Neuron (in vitro differentiated cells): ENCODE data around the gene IP6K3.

Experiments
- H2AFZ ChIP-seq: one replicate; pipeline ENCODE4 v1.6.1; 2013; ENCODE audit warnings: low read depth, mild to moderate bottlenecking, inconsistent platforms, low read length, moderate library complexity
- H3K27me3 ChIP-seq: one replicate; pipeline ENCODE4 v1.6.1; 2013; ENCODE audit warnings: low read length; ENCODE audit not compliant: insufficient read depth
- H3K36me3 ChIP-seq: one replicate; pipeline ENCODE4 v1.6.1; 2013; ENCODE audit warnings: low read length; ENCODE audit not compliant: insufficient read depth
- H3K4me1 ChIP-seq: one replicate; pipeline ENCODE4 v1.6.1; 2013; ENCODE audit warnings: low read length; ENCODE audit not compliant: insufficient read depth
- H3K4me3 ChIP-seq: 2 replicates; pipeline ENCODE4 v1.5.1; 2013; ENCODE audit warnings: mild to moderate bottlenecking, low read length, moderate library complexity
- H3K9me3 ChIP-seq: one replicate; pipeline ENCODE4 v1.6.1; 2013; ENCODE audit warnings: low read length

Gene IP6K3

GRCh38 chr6:33716890-33717632 lies 29.6 kb downstream of the IP6K3 start:
- Histone ChIP-seq H3K36me3 (no peaks in the 10 kb centered on the region), H3K27me3 (peaks cover 12% of the 10 kb centered on the region), H2AFZ (no peak overlapping the region), H3K4me1 (peaks cover under 1% of the 10 kb centered on the region), H3K4me3 (no peak overlapping the region), H3K9me3 (no peaks in the 10 kb centered on the region)

- Histone ChIP-seq H3K27me3 (peaks cover 8% of the 10 kb centered on the region), H3K36me3 (no peaks in the 10 kb centered on the region), H2AFZ (no peak overlapping the region), H3K4me3 (no peak overlapping the region), H3K4me1 (peaks cover 3% of the 10 kb centered on the region), H3K9me3 (no peaks in the 10 kb centered on the region)
Observed at GRCh38 chr6:33716379-33716778, 30.3 kb downstream of the IP6K3 start.

- Histone ChIP-seq H3K4me1 (peaks cover 9% of the 10 kb centered on the region), H3K27me3 (no peaks in the 10 kb centered on the region), H3K9me3 (no peaks in the 10 kb centered on the region), H3K36me3 (peaks cover 8% of the 10 kb centered on the region), H3K4me3 (no peak overlapping the region), H2AFZ (no peak overlapping the region)
Observed at GRCh38 chr6:33714385-33715040, 32.2 kb downstream of the IP6K3 start.

GRCh38 chr6:33713786-33714185 lies 32.9 kb downstream of the IP6K3 start:
- H3K9me3 ChIP-seq: no peaks in the 10 kb centered on the region
- H3K4me1 ChIP-seq: peaks cover 9% of the 10 kb centered on the region
- H3K36me3 ChIP-seq: peaks cover 13% of the 10 kb centered on the region
- H3K27me3 ChIP-seq: no peaks in the 10 kb centered on the region
- H2AFZ ChIP-seq: no peak overlapping the region
- no peak overlapping the region for H3K4me3 ChIP-seq

GRCh38 chr6:33712914-33713313 lies 33.8 kb downstream of the IP6K3 start:
- Histone ChIP-seq H3K4me3 (no peak overlapping the region), H3K9me3 (no peaks in the 10 kb centered on the region), H3K4me1 (peaks cover 9% of the 10 kb centered on the region), H3K27me3 (no peaks in the 10 kb centered on the region), H3K36me3 (peaks cover 17% of the 10 kb centered on the region), H2AFZ (no peak overlapping the region)

GRCh38 chr6:33711140-33712129 lies 35.3 kb downstream of the IP6K3 start, which contains the start of gene UQCC2:
Gene UQCC2, minus strand, starts transcription at chr6:33711700. Its CDS starts 14 bp downstream, at chr6:33711686.
- Histone ChIP-seq H3K36me3 (peaks cover 17% of the 10 kb centered on the region), H3K27me3 (no peaks in the 10 kb centered on the region), H3K4me3 (peak within 1 kb of the TSS; percentile 87), H3K4me1 (peaks cover 9% of the 10 kb centered on the region), H3K9me3 (no peaks in the 10 kb centered on the region), H2AFZ (peak within 1 kb of the TSS; percentile 83)

GRCh38 chr6:33710296-33711121 lies 36.2 kb downstream of the IP6K3 start:
- H3K36me3 ChIP-seq: peaks cover 17% of the 10 kb centered on the region
- H3K9me3 ChIP-seq: no peaks in the 10 kb centered on the region
- H3K27me3 ChIP-seq: no peaks in the 10 kb centered on the region
- peaks cover 9% of the 10 kb centered on the region for H3K4me1 ChIP-seq
- peak overlapping the region; percentile 83 for H2AFZ ChIP-seq
- H3K4me3 ChIP-seq: peak overlapping the region; percentile 87

GRCh38 chr6:33709605-33710295 lies 37.0 kb downstream of the IP6K3 start:
- Histone ChIP-seq H3K9me3 (no peaks in the 10 kb centered on the region), H3K36me3 (peaks cover 17% of the 10 kb centered on the region), H2AFZ (no peak overlapping the region), H3K4me1 (peaks cover 9% of the 10 kb centered on the region), H3K4me3 (no peak overlapping the region), H3K27me3 (no peaks in the 10 kb centered on the region)

GRCh38 chr6:33708516-33709204 lies 38.0 kb downstream of the IP6K3 start:
- Histone ChIP-seq H3K4me3 (no peak overlapping the region), H3K9me3 (no peaks in the 10 kb centered on the region), H3K36me3 (peaks cover 17% of the 10 kb centered on the region), H2AFZ (no peak overlapping the region), H3K4me1 (peaks cover 9% of the 10 kb centered on the region), H3K27me3 (no peaks in the 10 kb centered on the region)

GRCh38 chr6:33707771-33708170 lies 38.9 kb downstream of the IP6K3 start:
- Histone ChIP-seq H3K4me3 (no peak overlapping the region), H3K4me1 (peaks cover 9% of the 10 kb centered on the region), H2AFZ (no peak overlapping the region), H3K9me3 (no peaks in the 10 kb centered on the region), H3K27me3 (no peaks in the 10 kb centered on the region), H3K36me3 (peaks cover 17% of the 10 kb centered on the region)

- H3K9me3 ChIP-seq: no peaks in the 10 kb centered on the region
- H3K4me1 ChIP-seq: peaks cover 6% of the 10 kb centered on the region
- H3K27me3 ChIP-seq: no peaks in the 10 kb centered on the region
- peaks cover 21% of the 10 kb centered on the region for H3K36me3 ChIP-seq
- no peak overlapping the region for H2AFZ ChIP-seq
- no peak overlapping the region for H3K4me3 ChIP-seq
Observed at GRCh38 chr6:33705955-33706725, 40.6 kb downstream of the IP6K3 start.
